GM21515 (cell line): ENCODE measurements around the gene LHFPL2.
"Not testable (repeated sequence)": the region's sequence is repeated elsewhere in the genome, so short reads cannot be mapped to it uniquely, and the experiment has no call there.

Experiments used
- ATAC-seq: cut with Tn5 transposase; IDR thresholded peaks from one replicate; pipeline ENCODE4 v1.9.1; 2021; ENCODE audit not compliant: unreplicated experiment

The LHFPL2 gene

GRCh38 chr5:78621291-78621738 lies 27.3 kb downstream of the LHFPL2 start:
- no peak for ATAC-seq

GRCh38 chr5:78620119-78620518 lies 28.5 kb downstream of the LHFPL2 start:
- ATAC-seq, result not testable (repeated sequence)

- ATAC-seq, result no peak
These were observed 30.3 kb downstream of the LHFPL2 start for GRCh38 chr5:78618303-78618702.

- ATAC-seq, result no peak
These were observed 32.9 kb downstream of the LHFPL2 start for GRCh38 chr5:78615697-78616096.

- no peak for ATAC-seq
These were observed 33.8 kb downstream of the LHFPL2 start for GRCh38 chr5:78614816-78615215.

GRCh38 chr5:78613756-78614155 lies 34.8 kb downstream of the LHFPL2 start:
- ATAC-seq, result no peak

- ATAC-seq, result no peak
These were observed 35.4 kb downstream of the LHFPL2 start for GRCh38 chr5:78613151-78613533.

GRCh38 chr5:78612227-78613150 lies 36.1 kb downstream of the LHFPL2 start:
- ATAC-seq, result no peak

- ATAC-seq, result no peak
These were observed 37.4 kb downstream of the LHFPL2 start for GRCh38 chr5:78611126-78611605.

- no peak for ATAC-seq
These were observed 37.9 kb downstream of the LHFPL2 start for GRCh38 chr5:78610636-78611035.

GRCh38 chr5:78610163-78610583 lies 38.4 kb downstream of the LHFPL2 start:
- ATAC-seq, result no peak

- ATAC-seq, result no peak
These were observed 40.7 kb downstream of the LHFPL2 start for GRCh38 chr5:78607864-78608263.

GRCh38 chr5:78606241-78606640 lies 42.3 kb downstream of the LHFPL2 start:
- ATAC-seq, result no peak

- no peak for ATAC-seq
These were observed 43.0 kb downstream of the LHFPL2 start for GRCh38 chr5:78605611-78606010.

- no peak for ATAC-seq
These were observed 43.8 kb downstream of the LHFPL2 start for GRCh38 chr5:78604689-78605285.

- no peak for ATAC-seq
These were observed 44.9 kb downstream of the LHFPL2 start for GRCh38 chr5:78603636-78604175.

- ATAC-seq, result no peak
These were observed 46.2 kb downstream of the LHFPL2 start for GRCh38 chr5:78602400-78602799.

- no peak for ATAC-seq
These were observed 46.8 kb downstream of the LHFPL2 start for GRCh38 chr5:78601559-78602314.

GRCh38 chr5:78600687-78601414 lies 47.7 kb downstream of the LHFPL2 start:
- no peak for ATAC-seq

GRCh38 chr5:78598973-78599372 lies 49.6 kb downstream of the LHFPL2 start:
- no peak for ATAC-seq
